CD14-positive monocyte (primary cell): Measurements from ENCODE around the gene LRRC4C. TPM values are rescaled to one million over a fixed set of nuclear protein-coding genes. Genes with fewer than 3 reads are reported as not detected.

ENCODE experiments used
- DNase-seq, 3 donors: peaks; one replicate each; pipeline ENCODE4 v3.0.0-alpha.2; 2011 to 2022
- H2AFZ ChIP-seq: 2 replicates; pipeline ENCODE4 v1.6.0; 2012; ENCODE audit warnings: mild to moderate bottlenecking, low read depth, low read length, inconsistent platforms; ENCODE audit not compliant: insufficient read depth, poor library complexity, severe bottlenecking
- H3K27ac ChIP-seq, 2 donors: 1 replicate in 1 of 2; 2 replicates in 1 of 2; pipeline ENCODE4 v1.5.1; 2012 to 2013; ENCODE audit warnings: low read length in 2 of 2, control low read depth in 1 of 2, inconsistent platforms in 1 of 2, low read depth in 1 of 2, mild to moderate bottlenecking in 1 of 2
- H3K27me3 ChIP-seq, 2 donors: one replicate each; pipeline versions ENCODE4 v1.6.0 to v1.6.1; 2011 to 2013; ENCODE audit warnings: low read length in 2 of 2; ENCODE audit not compliant: control insufficient read depth in 2 of 2, insufficient read depth in 2 of 2
- H3K36me3 ChIP-seq, 2 donors: replicated peaks in 1 of 2; 1 replicate in 1 of 2; 2 replicates in 1 of 2; pipeline versions ENCODE4 v1.5.1 to v1.6.1; 2012 to 2013; ENCODE audit warnings: low read length in 2 of 2, control low read depth in 1 of 2, inconsistent platforms in 1 of 2, mild to moderate bottlenecking in 1 of 2; ENCODE audit not compliant: insufficient read depth in 2 of 2, control insufficient read depth in 1 of 2
- H3K4me1 ChIP-seq, 2 donors: 1 replicate in 1 of 2; 2 replicates in 1 of 2; pipeline versions ENCODE4 v1.5.1 to v1.6.1; 2012 to 2013; ENCODE audit warnings: low read length in 2 of 2, control low read depth in 1 of 2, inconsistent platforms in 1 of 2, mild to moderate bottlenecking in 1 of 2, moderate library complexity in 1 of 2; ENCODE audit not compliant: insufficient read depth in 2 of 2, control insufficient read depth in 1 of 2
- H3K4me2 ChIP-seq: replicated peaks from 2 replicates; pipeline ENCODE3; 2012; ENCODE audit warnings: low read length, moderate library complexity, mild to moderate bottlenecking; ENCODE audit not compliant: poor library complexity, severe bottlenecking; ENCODE audit errors: extremely low read depth
- H3K4me3 ChIP-seq, 3 experiments: fragments of 200-600 bp in 1 of 3; sonication (generic) in 1 of 3; replicated peaks in 1 of 3; 1 replicate in 2 of 3; 2 replicates in 1 of 3; pipeline ENCODE4 v1.5.1; 2011 to 2013; ENCODE audit warnings: low read length in 3 of 3, mild to moderate bottlenecking in 3 of 3, control low read depth in 2 of 3, low read depth in 2 of 3, inconsistent platforms in 1 of 3, moderate library complexity in 1 of 3
- H3K79me2 ChIP-seq: 2 replicates; pipeline ENCODE4 v1.6.0; 2012; ENCODE audit warnings: mild to moderate bottlenecking, control low read depth, inconsistent platforms, low read length, moderate library complexity; ENCODE audit not compliant: insufficient read depth
- H3K9ac ChIP-seq: 2 replicates; pipeline ENCODE4 v1.6.0; 2017; ENCODE audit warnings: low read length, mild to moderate bottlenecking; ENCODE audit not compliant: insufficient read depth, poor library complexity, severe bottlenecking
- H3K9me3 ChIP-seq, 2 donors: replicated peaks in 1 of 2; 1 replicate in 1 of 2; 2 replicates in 1 of 2; pipeline versions ENCODE4 v1.5.1 to v1.6.1; 2012 to 2013; ENCODE audit warnings: low read length in 2 of 2, control low read depth in 1 of 2; ENCODE audit not compliant: control insufficient read depth in 1 of 2, insufficient read depth in 1 of 2
- H4K20me1 ChIP-seq: 2 replicates; pipeline ENCODE4 v1.6.0; 2012; ENCODE audit warnings: mild to moderate bottlenecking, low read length, control low read depth, moderate library complexity; ENCODE audit not compliant: insufficient read depth
- H3K27ac Mint-ChIP-seq, 7 donors: one replicate each; pipeline ENCODE4 v1.8.0; 2020; ENCODE audit warnings: mild to moderate bottlenecking in 7 of 7, mixed read lengths in 7 of 7, moderate library complexity in 6 of 7, inconsistent platforms in 2 of 7
- H3K27me3 Mint-ChIP-seq, 3 donors: one replicate each; pipeline ENCODE4 v1.8.0; 2021 to 2022; ENCODE audit warnings: low read depth in 3 of 3, mild to moderate bottlenecking in 3 of 3, mixed read lengths in 3 of 3, moderate library complexity in 3 of 3, inconsistent platforms in 1 of 3
- H3K36me3 Mint-ChIP-seq, 2 donors: one replicate each; pipeline ENCODE4 v1.8.0; 2020; ENCODE audit warnings: mixed read lengths in 2 of 2, inconsistent platforms in 1 of 2, mild to moderate bottlenecking in 1 of 2
- H3K4me1 Mint-ChIP-seq: one replicate; pipeline ENCODE4 v1.8.0; 2020; ENCODE audit warnings: mild to moderate bottlenecking, mixed read lengths
- H3K4me3 Mint-ChIP-seq, 2 donors: one replicate each; pipeline ENCODE4 v1.8.0; 2020; ENCODE audit warnings: mild to moderate bottlenecking in 2 of 2, mixed read lengths in 2 of 2, moderate library complexity in 1 of 2
- H3K9me3 Mint-ChIP-seq, 7 donors: one replicate each; pipeline ENCODE4 v1.8.0; 2020 to 2022; ENCODE audit warnings: mixed read lengths in 7 of 7, mild to moderate bottlenecking in 6 of 7, moderate library complexity in 6 of 7, inconsistent platforms in 2 of 7
- WGBS: methylation state at CpG from one replicate; pipeline ENCODE4 v1.1.5; 2013; ENCODE audit warnings: missing lambda C conversion rate; ENCODE audit not compliant: insufficient coverage; 5-methylcytosine and 5-hydroxymethylcytosine counted together
- intact Hi-C, 2 donors: fragments of 100-400 bp; cut with micrococcal nuclease; formaldehyde crosslinking; loops; one replicate each; pipeline versions ENCODE4 v1.15.0 to v1.15.1; 2023
- polyA plus RNA-seq, 3 donors: library from polyadenylated mRNA; depleted of rRNA in 1 of 3; unstranded in 2 of 3; stranded (reverse) in 1 of 3; fragments of 300-500 nt in 2 of 3; fragments of >200 nt in 1 of 3; fragmentation: Illumina TruSeq in 2 of 3; gene quantifications; 1 replicate in 2 of 3; 2 replicates in 1 of 3; pipeline ENCODE4 v1.2.3, GENCODE V29; 2012 to 2021
- TF ChIP-seq, protein P1 (sequence below): fragments of 200-600 bp; IDR thresholded peaks from one replicate; pipeline ENCODE4 v1.8.0; 2022; ENCODE audit warnings: antibody characterized with exemption, mild to moderate bottlenecking

Gene LRRC4C
- polyA plus RNA-seq, 3 donors = not detected

DNA sequence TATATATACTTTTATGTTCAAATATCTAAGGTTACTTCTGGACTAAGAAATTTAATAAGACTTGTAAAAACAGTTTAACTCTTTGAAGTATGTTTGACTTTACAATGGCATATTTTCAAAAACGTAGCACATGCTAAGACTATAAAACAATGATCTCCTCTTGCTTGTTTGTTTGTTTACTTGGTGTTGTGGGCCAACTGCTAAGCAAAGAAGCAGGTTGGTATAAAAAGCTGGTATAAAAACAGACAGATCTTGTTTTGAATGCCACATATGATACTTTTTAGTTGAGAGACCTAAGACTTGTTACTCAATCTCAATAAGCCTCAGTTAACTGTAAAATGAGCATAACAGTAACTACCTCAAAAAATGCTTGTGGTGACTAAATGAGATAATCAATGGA, 1206.3 kb downstream of the LRRC4C start:
- no peak overlapping the region for H3K27ac ChIP-seq
- TF ChIP-seq, protein P1, sequence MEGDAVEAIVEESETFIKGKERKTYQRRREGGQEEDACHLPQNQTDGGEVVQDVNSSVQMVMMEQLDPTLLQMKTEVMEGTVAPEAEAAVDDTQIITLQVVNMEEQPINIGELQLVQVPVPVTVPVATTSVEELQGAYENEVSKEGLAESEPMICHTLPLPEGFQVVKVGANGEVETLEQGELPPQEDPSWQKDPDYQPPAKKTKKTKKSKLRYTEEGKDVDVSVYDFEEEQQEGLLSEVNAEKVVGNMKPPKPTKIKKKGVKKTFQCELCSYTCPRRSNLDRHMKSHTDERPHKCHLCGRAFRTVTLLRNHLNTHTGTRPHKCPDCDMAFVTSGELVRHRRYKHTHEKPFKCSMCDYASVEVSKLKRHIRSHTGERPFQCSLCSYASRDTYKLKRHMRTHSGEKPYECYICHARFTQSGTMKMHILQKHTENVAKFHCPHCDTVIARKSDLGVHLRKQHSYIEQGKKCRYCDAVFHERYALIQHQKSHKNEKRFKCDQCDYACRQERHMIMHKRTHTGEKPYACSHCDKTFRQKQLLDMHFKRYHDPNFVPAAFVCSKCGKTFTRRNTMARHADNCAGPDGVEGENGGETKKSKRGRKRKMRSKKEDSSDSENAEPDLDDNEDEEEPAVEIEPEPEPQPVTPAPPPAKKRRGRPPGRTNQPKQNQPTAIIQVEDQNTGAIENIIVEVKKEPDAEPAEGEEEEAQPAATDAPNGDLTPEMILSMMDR = no peak
- no peaks in the 10 kb centered on the region for H3K36me3 ChIP-seq
- Mint-ChIP-seq H3K4me1 (no peaks in the 10 kb centered on the region), H3K9me3 (peaks cover 0 to 6% (median 2%) of the 10 kb centered on the region in 7 donors), H3K36me3 (no peaks in the 10 kb centered on the region), H3K4me3 (no peak overlapping the region), H3K27ac (no peak overlapping the region), H3K27me3 (no peaks in the 10 kb centered on the region)
- no peaks in the 10 kb centered on the region for H3K4me1 ChIP-seq
- intact Hi-C loops = no loop called here
- H2AFZ ChIP-seq = no peak overlapping the region
- H3K9ac ChIP-seq = no peak overlapping the region
- WGBS = no CpG with 5 or more reads among the region's 1 CpG
- H3K9me3 ChIP-seq = peaks cover 2 to 3% of the 10 kb centered on the region in 2 donors
- no peak for DNase-seq
- no peaks in the 10 kb centered on the region for H3K79me2 ChIP-seq
- no peaks in the 10 kb centered on the region for H3K27me3 ChIP-seq
- no peak overlapping the region for H3K4me3 ChIP-seq
- no peak overlapping the region for H3K4me2 ChIP-seq
- H4K20me1 ChIP-seq = no peaks in the 10 kb centered on the region

DNA sequence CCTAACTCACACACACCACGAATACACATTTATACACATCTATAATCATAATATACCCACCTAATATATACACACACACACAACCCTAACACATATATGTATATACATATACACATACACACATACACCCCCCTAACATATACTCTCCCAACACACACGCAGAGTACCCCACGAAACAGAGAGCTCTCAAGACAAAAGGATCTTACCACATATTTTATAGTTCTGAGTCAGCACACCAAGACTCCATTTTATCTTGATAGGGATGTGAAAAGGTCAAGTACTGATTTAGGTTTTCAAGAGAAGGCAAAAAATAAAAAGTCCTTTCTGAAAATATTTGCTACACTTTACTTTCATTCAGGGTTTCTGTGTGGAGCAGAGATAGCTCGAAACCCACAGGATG, 1207.2 kb downstream of the LRRC4C start:
- Mint-ChIP-seq H3K27me3 (no peaks in the 10 kb centered on the region), H3K4me1 (no peaks in the 10 kb centered on the region), H3K9me3 (peaks cover 0 to 7% (median 3%) of the 10 kb centered on the region in 7 donors), H3K36me3 (no peaks in the 10 kb centered on the region), H3K4me3 (no peak overlapping the region), H3K27ac (no peak overlapping the region)
- no peak for DNase-seq
- peaks cover under 1 to 5% of the 10 kb centered on the region in 2 donors for H3K9me3 ChIP-seq
- TF ChIP-seq, protein P1 = no peak
- H3K79me2 ChIP-seq = no peaks in the 10 kb centered on the region
- H3K36me3 ChIP-seq = no peaks in the 10 kb centered on the region
- H2AFZ ChIP-seq = no peak overlapping the region
- H3K27me3 ChIP-seq = no peaks in the 10 kb centered on the region
- H3K4me2 ChIP-seq = no peak overlapping the region
- no peak overlapping the region for H3K9ac ChIP-seq
- H3K4me3 ChIP-seq = no peak overlapping the region
- no peaks in the 10 kb centered on the region for H4K20me1 ChIP-seq
- no peaks in the 10 kb centered on the region for H3K4me1 ChIP-seq
- intact Hi-C loops = no loop called here
- no peak overlapping the region for H3K27ac ChIP-seq
- WGBS = 63% methylated on average over 1 of the region's 4 CpGs
